Measurements from ENCODE around the gene FAM151A. TPM values are rescaled to one million over a fixed set of nuclear protein-coding genes. Genes with fewer than 3 reads are reported as not detected.
"Not testable (repeated sequence)": the region's sequence is repeated elsewhere in the genome, so short reads cannot be mapped to it uniquely, and the experiment has no call there.

FAM151A gene
- total RNA-seq, 1 donor from 2014 or later, result not detected

DNA sequence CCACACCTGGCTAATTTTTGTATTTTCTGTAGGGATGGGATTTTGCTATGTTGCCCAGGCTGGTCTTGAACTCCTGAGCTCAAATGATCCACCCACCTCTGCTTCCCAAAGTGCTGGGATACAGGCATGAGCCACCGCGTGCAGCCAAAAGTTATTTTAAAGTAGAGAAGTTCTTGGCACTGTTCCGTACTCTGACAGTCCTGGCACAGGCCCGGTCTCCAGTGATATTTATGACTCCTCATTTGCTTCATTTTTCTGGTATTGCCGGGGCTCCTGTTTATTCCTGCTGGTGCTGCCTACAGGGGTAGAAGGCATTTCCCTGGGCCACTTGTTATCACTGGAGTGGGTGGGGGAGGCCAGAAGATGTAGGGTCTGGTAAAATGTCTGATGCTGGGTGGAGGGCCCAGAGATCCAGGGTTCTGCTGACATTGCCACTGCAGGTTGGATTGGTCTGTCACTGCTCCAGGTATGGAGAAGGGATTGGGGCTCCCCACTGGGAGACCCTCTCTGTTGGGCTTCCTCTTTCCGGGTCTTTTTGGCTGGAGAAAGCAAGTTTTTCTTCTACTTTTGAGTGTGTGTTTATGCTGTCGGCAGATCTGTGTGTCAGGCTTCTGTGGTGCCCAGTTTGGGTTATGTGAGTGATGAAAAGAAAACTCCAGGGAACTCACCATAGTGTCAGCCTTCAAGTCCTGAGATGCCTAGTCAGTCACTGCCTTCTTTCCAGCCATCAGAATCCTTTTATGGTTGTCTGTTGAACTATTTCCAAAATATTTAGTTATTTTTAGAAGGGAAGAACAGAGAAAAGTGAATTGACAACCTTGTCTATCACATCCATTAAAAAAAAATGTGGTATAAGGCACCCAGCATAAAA lies 22.7 kb upstream of the FAM151A start:
- Mint-ChIP-seq H3K9me3 (ENCODE audit: unreplicated experiment) (no peaks in the 10 kb centered on the region), H3K27me3 (ENCODE audit: unreplicated experiment) (no peaks in the 10 kb centered on the region), H3K4me1 (ENCODE audit: unreplicated experiment) (peaks cover 4% of the 10 kb centered on the region), H3K36me3 (ENCODE audit: low read depth, unreplicated experiment) (peaks cover 6% of the 10 kb centered on the region), H3K27ac (ENCODE audit: unreplicated experiment) (no peak overlapping the region), H3K4me3 (ENCODE audit: unreplicated experiment) (no peak overlapping the region)
- TF ChIP-seq, protein P1, sequence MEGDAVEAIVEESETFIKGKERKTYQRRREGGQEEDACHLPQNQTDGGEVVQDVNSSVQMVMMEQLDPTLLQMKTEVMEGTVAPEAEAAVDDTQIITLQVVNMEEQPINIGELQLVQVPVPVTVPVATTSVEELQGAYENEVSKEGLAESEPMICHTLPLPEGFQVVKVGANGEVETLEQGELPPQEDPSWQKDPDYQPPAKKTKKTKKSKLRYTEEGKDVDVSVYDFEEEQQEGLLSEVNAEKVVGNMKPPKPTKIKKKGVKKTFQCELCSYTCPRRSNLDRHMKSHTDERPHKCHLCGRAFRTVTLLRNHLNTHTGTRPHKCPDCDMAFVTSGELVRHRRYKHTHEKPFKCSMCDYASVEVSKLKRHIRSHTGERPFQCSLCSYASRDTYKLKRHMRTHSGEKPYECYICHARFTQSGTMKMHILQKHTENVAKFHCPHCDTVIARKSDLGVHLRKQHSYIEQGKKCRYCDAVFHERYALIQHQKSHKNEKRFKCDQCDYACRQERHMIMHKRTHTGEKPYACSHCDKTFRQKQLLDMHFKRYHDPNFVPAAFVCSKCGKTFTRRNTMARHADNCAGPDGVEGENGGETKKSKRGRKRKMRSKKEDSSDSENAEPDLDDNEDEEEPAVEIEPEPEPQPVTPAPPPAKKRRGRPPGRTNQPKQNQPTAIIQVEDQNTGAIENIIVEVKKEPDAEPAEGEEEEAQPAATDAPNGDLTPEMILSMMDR (IDR thresholded peaks at IDR 0.05; ENCODE audit: unreplicated experiment), result no peak
- no peak for DNase-seq (ENCODE audit: low spot score)

DNA sequence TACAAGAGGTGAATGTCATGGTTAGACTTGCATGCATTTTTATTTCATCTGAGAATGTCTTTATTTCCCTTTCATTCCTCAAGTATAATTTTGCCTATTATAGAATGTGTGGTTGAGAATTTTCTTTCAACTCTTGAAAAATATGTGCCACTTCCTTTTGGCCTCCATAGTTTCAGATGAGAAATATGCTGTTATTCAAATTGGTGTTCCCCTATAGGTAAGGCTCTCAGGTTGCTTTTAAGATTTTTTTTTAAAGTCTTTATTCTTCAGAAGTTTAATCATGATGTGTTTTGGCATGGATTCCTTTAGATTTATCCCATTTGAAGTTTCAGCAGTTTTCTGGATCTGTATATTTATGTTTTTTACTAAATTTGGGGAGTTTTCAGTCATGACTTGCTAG lies 20.4 kb upstream of the FAM151A start:
- TF ChIP-seq, protein P1 (IDR thresholded peaks at IDR 0.05; ENCODE audit: unreplicated experiment), result no peak
- no peak for DNase-seq (ENCODE audit: low spot score)
- Mint-ChIP-seq H3K4me1 (ENCODE audit: unreplicated experiment) (peaks cover 10% of the 10 kb centered on the region), H3K36me3 (ENCODE audit: low read depth, unreplicated experiment) (peaks cover 6% of the 10 kb centered on the region), H3K4me3 (ENCODE audit: unreplicated experiment) (no peak overlapping the region), H3K27me3 (ENCODE audit: unreplicated experiment) (no peaks in the 10 kb centered on the region), H3K27ac (ENCODE audit: unreplicated experiment) (no peak overlapping the region), H3K9me3 (ENCODE audit: unreplicated experiment) (no peaks in the 10 kb centered on the region)

DNA sequence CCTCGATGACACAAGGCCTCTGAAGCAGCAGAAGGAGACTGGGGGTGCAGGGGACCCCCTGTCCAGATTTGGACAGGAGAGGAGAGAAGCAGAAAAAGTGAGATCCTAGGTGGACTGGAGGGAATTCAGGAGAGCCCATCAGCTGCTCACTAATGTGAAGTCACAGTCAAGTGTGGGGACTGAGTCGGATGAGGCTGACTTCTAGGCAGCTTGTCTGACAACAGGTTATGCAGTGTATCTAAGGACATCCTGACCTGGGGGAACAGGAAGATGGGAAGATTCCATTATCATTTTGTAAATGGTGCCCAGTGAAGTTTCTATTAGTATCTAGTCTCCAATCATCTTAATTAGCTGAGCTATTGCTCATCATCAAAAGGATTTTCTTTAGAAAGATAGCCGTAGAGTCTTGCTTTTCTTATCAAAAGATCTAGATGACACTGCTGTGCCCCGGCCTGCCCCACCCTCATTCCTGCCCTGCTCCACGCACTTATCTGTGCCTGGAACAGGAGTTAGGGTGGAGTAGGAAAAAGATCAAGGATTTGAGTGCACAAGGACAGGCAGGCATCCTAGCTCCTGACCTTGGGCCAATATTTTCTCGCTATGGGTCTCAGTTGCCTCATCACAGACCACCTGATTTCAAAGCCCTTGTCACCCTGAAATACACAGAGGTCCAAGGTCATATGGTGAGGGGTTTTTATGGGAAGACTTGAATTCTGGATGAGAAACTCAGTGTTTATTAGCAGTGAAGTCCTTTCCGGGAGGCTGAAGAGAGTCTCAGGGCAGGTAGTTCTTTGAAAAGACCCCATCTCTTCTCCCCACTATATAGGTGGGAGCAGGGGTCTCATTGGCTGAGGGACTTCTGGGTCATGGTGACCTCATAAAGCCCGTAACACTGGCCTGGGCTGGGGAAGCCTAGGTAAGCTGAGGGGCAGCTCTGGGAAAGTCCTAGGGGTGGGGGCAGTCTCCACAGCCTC lies 17.8 kb upstream of the FAM151A start, which contains the start of gene MROH7:
MROH7 (plus strand) TSS at position 924 of the 974 bp plus-strand sequence. CDS start 11,141 bp downstream, outside the sequence.
- TF ChIP-seq, protein P1 (IDR thresholded peaks at IDR 0.05; ENCODE audit: unreplicated experiment), result no peak
- peaks cover 10% of the 10 kb centered on the region for H3K36me3 Mint-ChIP-seq (ENCODE audit: low read depth, unreplicated experiment)
- DNase-seq (ENCODE audit: low spot score), result no peak
- H3K4me1 Mint-ChIP-seq (ENCODE audit: unreplicated experiment), result peaks cover 10% of the 10 kb centered on the region
- H3K27ac Mint-ChIP-seq (ENCODE audit: unreplicated experiment), result no peak within 1 kb of the TSS
- no peaks in the 10 kb centered on the region for H3K9me3 Mint-ChIP-seq (ENCODE audit: unreplicated experiment)
- no peaks in the 10 kb centered on the region for H3K27me3 Mint-ChIP-seq (ENCODE audit: unreplicated experiment)
- no peak within 1 kb of the TSS for H3K4me3 Mint-ChIP-seq (ENCODE audit: unreplicated experiment)

DNA sequence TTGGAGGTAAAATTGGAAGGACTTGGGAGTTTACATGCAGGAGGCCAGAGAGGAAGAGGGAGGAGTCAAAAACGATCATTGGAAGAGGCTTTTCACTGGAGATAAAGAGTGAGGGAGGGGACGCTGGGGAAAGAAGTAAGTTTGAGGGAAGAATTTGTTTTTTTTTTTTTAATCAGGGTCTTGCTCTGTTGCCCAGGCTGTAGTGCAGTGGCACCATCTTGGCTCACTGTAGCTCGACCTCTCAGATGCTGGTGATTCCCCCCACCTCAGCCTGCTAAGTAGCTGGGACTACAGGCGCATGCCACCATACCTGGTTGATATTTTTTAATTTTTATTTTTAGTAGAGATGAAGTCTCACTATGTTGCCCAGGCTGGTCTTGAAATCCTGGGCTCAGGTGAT lies 17.0 kb upstream of the FAM151A start:
- Mint-ChIP-seq H3K27ac (ENCODE audit: unreplicated experiment) (no peak overlapping the region), H3K4me1 (ENCODE audit: unreplicated experiment) (peaks cover 10% of the 10 kb centered on the region), H3K4me3 (ENCODE audit: unreplicated experiment) (no peak overlapping the region), H3K36me3 (ENCODE audit: low read depth, unreplicated experiment) (peaks cover 12% of the 10 kb centered on the region), H3K27me3 (ENCODE audit: unreplicated experiment) (no peaks in the 10 kb centered on the region), H3K9me3 (ENCODE audit: unreplicated experiment) (no peaks in the 10 kb centered on the region)
- no peak for DNase-seq (ENCODE audit: low spot score)
- TF ChIP-seq, protein P1 (IDR thresholded peaks at IDR 0.05; ENCODE audit: unreplicated experiment), result no peak

DNA sequence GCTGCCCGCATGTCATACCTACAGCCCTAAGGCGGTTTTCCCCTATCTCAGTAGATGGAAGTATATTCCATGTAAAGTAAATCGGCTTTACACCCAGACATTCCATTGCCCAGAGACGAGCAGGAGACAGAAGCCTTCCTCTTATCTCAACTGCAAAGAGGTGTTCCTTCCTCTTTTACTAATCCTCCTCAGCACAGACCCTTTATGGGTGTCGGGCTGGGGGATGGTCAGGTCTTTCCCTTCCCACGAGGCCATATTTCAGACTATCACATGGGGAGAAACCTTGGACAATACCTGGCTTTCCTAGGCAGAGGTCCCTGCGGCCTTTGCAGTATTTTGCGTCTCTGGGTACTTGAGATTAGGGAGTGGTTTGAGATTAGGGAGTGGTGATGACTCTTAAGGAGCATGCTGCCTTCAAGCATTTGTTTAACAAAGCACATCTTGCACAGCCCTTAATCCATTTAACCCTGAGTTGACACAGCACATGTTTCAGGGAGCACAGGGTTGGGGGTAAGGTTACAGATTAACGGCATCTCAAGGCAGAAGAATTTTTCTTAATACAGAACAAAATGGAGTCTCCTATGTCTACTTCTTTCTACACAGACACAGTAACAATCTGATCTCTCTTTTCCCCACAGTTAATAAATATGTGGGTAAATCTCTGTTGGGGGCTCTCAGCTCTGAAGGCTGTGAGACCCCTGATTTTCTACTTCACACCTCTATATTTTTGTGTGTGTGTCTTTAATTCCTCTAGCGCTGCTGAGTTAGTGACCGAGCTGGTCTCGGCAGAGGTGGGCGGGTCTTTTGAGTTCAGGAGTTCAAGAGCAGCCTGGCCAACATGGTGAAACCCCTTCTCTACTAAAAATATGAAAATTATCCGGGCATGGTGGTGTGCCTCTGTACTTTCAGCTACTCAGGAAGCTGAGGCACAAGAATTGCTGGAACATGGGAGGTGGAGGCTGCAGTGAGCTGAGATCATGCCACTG lies 13.4 kb upstream of the FAM151A start:
- not testable (repeated sequence) for H3K36me3 Mint-ChIP-seq (ENCODE audit: low read depth, unreplicated experiment); H3K27me3 Mint-ChIP-seq (ENCODE audit: unreplicated experiment); H3K27ac Mint-ChIP-seq (ENCODE audit: unreplicated experiment); DNase-seq (ENCODE audit: low spot score); H3K4me3 Mint-ChIP-seq (ENCODE audit: unreplicated experiment); H3K9me3 Mint-ChIP-seq (ENCODE audit: unreplicated experiment)
- peaks cover 15% of the 10 kb centered on the region for H3K4me1 Mint-ChIP-seq (ENCODE audit: unreplicated experiment)

DNA sequence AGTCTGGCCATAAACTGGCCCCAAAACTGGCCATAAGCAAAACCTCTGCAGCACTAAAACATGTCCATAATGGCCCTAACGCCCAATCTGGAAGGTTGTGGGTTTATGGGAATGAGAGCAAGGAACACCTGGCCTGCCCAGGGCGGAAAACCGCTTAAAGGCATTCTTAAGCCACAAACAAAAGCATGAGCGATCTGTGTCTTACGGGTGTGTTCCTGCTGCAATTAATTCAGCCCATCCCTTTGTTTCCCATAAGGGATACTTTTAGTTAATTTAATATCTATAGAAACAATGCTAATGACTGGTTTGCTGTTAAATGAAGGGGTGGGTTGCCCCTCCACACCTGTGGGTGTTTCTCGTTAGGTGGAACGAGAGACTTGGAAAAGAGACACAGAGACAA lies 12.5 kb upstream of the FAM151A start:
- H3K36me3 Mint-ChIP-seq (ENCODE audit: low read depth, unreplicated experiment); H3K27me3 Mint-ChIP-seq (ENCODE audit: unreplicated experiment); H3K4me3 Mint-ChIP-seq (ENCODE audit: unreplicated experiment); H3K9me3 Mint-ChIP-seq (ENCODE audit: unreplicated experiment); H3K27ac Mint-ChIP-seq (ENCODE audit: unreplicated experiment); DNase-seq (ENCODE audit: low spot score): not testable (repeated sequence)
- H3K4me1 Mint-ChIP-seq (ENCODE audit: unreplicated experiment), result peaks cover 17% of the 10 kb centered on the region
